Kidney epithelial cell (primary cell): ENCODE results near the gene ADD3. TPM values are rescaled to one million over a fixed set of nuclear protein-coding genes. Genes with fewer than 3 reads are reported as not detected.

Experiments used
- DNase-seq: peaks from one replicate; pipeline ENCODE4 v3.0.0-alpha.2; 2010; ENCODE audit warnings: low read depth
- H3K27me3 ChIP-seq: 2 replicates; pipeline ENCODE4 v1.6.0; 2011; ENCODE audit warnings: low read length; ENCODE audit not compliant: control insufficient read depth, insufficient read depth
- H3K36me3 ChIP-seq: 2 replicates; pipeline ENCODE4 v1.5.1; 2011; ENCODE audit warnings: low read length; ENCODE audit not compliant: control insufficient read depth, insufficient read depth
- H3K4me3 ChIP-seq: 2 replicates; pipeline ENCODE4 v1.5.1; 2011; ENCODE audit warnings: low read depth, mild to moderate bottlenecking, control low read depth, low read length
- CTCF ChIP-seq: IDR thresholded peaks from 2 replicates; pipeline ENCODE4 v1.5.1; 2011; ENCODE audit warnings: mild to moderate bottlenecking, moderate library complexity, low read length, control low read depth, inconsistent platforms; ENCODE audit not compliant: insufficient read depth, poor library complexity, severe bottlenecking
- total RNA-seq: library from RNA; depleted of rRNA; stranded (reverse); fragments of >200 nt; gene quantifications from 2 replicates; pipeline ENCODE4 v1.2.3, GENCODE V29; 2015

The ADD3 gene
- total RNA-seq, 1 donor from 2014 or later = 25.6 TPM

- DNase-seq = no peak
- no peaks in the 10 kb centered on the region for H3K27me3 ChIP-seq
- H3K4me3 ChIP-seq = peak overlapping the region; percentile 58
- H3K36me3 ChIP-seq = no peaks in the 10 kb centered on the region
- no peak for TF ChIP-seq CTCF
Observed at GRCh38 chr10:110008518-110009339, 945 bp downstream of the ADD3 start.

- no peak for TF ChIP-seq CTCF
- H3K4me3 ChIP-seq = no peak overlapping the region
- no peak for DNase-seq
Observed at GRCh38 chr10:110009736-110010475, 2.1 kb downstream of the ADD3 start.

GRCh38 chr10:110010486-110011378, 2.9 kb downstream of the ADD3 start:
- Histone ChIP-seq H3K36me3 (no peaks in the 10 kb centered on the region), H3K4me3 (no peak overlapping the region), H3K27me3 (no peaks in the 10 kb centered on the region)
- DNase-seq = no peak
- TF ChIP-seq CTCF = no peak

More at GRCh38 chr10:110009736-110010475, 2.1 kb downstream of the ADD3 start:
- Histone ChIP-seq H3K36me3 (no peaks in the 10 kb centered on the region), H3K27me3 (no peaks in the 10 kb centered on the region)

GRCh38 chr10:110011681-110012080, 3.9 kb downstream of the ADD3 start:
- Histone ChIP-seq H3K36me3 (no peaks in the 10 kb centered on the region), H3K4me3 (no peak overlapping the region), H3K27me3 (no peaks in the 10 kb centered on the region)
- DNase-seq = no peak
- TF ChIP-seq CTCF = no peak

GRCh38 chr10:110013630-110014293, 6.0 kb downstream of the ADD3 start:
- Histone ChIP-seq H3K27me3 (no peaks in the 10 kb centered on the region), H3K36me3 (no peaks in the 10 kb centered on the region), H3K4me3 (no peak overlapping the region)
- no peak for TF ChIP-seq CTCF
- peak; percentile 52 for DNase-seq
